ENCODE data around the gene COL26A1. TPM values are rescaled to one million over a fixed set of nuclear protein-coding genes. Genes with fewer than 3 reads are reported as not detected.
"Not testable (repeated sequence)": the region's sequence is repeated elsewhere in the genome, so short reads cannot be mapped to it uniquely, and the experiment has no call there.

Gene COL26A1
- total RNA-seq, 1 donor from 2014 or later: 2.2 TPM

DNA sequence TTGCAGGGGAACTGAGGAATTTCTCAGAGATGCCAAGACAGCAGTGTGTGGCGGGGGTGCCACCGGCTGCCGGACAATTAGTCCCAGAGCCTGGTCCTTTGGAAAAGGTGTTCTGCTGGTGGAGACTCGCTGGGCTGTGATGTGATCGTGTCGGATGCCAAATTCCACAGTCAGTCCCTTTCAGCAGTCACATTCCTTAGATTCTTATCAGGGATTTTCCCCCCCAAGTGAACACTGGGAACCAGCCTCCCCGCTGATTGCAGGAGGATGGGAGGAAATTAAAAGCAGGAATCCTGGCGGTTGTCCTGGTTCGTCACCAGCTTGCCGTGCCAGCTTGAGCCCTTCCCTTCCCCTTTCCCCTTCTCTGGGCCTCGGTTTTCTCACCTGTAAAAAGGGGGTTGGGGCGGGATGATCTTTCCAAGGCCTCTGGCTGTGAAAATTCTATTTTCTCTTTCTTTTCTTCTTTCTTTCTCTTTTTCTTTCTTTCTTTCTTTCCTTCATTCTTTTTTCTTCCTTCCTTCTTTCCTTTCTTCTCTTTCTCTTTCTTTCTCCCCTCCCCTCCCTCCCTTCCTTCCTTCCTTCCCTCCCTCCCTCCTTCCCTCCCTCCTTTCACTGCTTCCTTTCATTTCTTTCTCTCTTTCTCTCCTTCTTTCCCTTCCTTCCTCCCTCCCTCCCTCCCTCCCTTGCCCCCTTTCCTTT is 39.6 kb downstream of the COL26A1 start:
- DNase-seq (ENCODE audit: low read depth): peak; percentile 75

DNA sequence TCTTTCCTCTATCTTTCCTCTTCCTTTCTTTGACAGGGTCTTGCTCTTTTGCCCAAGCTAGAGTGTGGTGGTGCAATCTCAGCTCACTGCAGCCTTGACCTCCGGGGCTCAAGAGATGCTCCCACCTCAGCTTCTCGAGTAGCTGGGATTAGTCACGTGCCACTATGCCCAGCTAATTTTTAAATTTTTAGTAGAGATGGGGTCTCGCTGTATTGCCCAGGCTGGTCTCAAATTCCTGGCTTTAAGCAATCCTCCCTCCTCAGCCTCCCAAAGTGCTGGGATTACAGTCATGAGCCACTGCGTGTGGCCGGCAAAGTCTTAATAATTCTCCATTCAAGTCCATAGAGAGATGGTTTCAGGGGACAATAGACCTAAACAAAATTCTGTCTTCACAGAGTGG is 40.2 kb downstream of the COL26A1 start:
- no peak for DNase-seq (ENCODE audit: low read depth)

DNA sequence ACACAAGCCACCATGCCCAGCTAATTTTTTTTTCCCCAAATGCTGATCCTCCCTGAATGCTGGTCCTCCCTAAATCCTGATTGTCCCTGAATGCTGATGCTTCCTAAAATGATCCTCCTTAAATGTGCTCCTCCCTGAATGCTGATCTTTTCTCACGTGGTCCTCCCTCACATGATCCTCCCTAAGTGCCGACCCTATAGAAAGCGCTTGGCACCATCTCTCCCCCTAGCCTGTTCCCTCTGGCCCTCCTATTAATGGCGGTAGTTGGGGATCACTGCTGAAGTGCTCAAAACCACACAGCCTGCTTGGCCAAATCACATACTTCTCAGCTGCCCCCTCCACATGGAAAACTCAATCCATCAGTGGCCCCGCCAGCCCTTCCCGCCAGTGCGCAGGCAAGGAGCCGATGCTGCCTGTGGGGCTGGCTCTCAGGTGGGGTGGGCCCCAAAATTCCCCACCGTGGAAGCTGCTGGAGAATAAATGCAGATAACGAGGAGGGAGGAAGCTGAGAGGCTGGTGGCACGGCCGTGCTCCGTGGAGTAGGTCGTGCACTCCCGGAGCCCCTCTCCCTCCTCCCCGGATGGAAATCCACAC is 42.9 kb downstream of the COL26A1 start:
- no peak for DNase-seq (ENCODE audit: low read depth)

DNA sequence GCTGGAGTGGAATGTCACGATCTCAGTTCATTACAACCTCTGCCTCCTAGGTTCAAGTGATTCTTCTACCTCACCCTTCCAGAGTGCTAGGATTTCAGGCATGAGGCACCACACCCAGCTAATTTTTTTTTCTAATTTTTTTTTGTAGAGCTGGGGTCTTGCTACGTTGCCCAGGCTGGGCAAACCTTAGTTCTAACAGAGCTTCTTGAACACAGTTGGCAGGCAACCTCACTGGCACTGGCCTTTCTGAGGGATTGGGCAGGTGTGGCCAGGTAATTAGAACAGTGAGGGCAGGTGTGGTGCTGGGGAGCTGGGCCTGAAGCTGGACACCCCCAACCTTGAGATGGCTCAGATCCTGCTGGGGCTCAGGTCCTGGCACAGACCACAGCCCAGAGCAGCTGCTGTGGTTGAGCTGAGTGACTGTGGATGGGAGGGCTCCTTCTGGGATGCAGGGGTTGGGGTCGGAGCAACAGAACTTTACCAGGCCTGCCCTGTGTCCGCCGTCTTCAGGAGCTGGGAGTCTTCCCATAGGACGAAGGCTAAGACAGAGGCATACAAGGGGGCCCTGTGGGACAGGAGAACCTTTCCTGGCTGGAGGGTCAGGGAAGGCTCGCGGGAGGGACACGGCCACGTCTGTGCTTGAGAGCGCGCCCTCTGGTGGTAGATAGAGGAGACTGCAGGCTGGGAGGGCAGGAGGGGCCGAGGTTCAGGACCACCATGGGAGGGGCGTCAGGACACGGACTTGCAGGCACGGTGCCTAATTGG is 48.2 kb downstream of the COL26A1 start:
- no peak for DNase-seq (ENCODE audit: low read depth)

DNA sequence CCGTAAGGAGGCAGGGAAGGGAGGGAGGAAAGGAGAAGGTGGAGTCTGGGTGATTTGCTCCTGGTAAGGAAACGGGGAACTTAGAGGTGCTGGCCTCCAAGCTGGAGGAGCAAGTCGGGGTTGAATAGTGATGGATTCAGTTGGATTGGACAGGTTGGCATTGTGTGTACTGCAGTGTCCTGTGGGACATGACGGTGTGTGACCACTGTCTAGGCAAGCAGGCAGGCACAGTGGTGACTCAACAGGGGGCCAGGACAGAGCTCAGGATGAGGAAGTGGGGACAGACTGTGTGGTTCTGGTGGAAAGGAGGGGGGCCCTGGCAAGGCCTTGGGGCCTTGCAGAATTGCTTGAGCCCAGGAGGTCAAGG is 48.8 kb downstream of the COL26A1 start:
- DNase-seq (ENCODE audit: low read depth): no peak

DNA sequence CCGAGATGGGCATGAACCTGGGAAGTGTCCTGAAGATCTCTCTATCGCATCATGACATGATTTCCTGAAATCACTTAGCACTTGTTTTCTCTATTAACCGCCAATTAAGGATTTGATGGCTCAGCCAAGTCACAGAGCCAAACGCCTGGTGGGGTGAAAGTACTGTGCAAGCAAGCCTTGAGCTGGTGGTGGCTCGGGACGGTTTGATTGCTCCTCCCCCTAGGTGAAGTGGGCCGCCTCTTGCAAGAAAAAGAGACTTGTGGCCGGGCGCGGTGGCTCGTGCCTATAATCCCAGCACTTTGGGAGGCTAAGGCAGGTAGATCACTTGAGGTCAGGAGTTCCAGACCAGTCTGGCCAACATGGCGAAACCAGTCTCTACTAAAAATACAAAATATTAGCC is 50.3 kb downstream of the COL26A1 start:
- DNase-seq (ENCODE audit: low read depth): no peak

DNA sequence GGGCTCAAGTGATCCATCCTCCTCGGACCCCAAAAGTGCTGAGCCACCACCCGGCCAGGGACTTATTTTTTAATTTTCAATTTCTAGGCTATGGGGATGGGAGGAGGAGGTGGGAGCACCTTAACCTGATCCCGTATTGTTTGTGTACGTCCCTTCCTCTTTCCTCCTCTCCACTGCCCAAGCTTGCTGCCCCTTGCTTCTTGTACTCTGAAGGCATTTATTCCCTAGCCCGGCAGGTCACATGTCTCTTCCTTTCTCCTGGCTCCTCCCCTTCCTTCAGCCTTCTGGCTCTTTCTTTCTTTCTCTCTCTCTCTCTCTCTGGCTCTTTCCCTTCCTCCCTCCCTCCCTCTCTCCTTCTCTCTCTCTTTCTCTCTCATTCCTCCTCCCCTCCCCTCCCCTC is 56.0 kb downstream of the COL26A1 start:
- DNase-seq (ENCODE audit: low read depth): no peak

DNA sequence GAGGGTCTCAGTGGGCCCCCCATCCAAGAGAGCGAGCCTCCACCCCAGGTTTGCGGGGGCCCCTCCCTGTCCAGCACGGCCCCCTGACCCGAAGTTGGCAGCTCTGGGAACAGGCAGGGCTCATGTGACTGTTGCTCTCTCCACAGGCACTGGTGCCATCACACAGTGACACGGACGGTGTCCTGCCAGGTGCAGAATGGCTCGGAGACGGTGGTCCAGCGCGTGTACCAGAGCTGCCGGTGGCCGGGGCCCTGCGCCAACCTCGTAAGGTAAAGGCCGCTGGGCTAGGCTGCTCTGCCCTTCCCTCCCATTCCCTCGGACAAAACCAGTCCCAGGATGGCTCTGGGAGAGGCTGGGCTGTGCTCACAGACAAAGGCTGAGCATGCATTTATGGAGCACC is 57.2 kb downstream of the COL26A1 start:
- DNase-seq (ENCODE audit: low read depth): no peak

DNA sequence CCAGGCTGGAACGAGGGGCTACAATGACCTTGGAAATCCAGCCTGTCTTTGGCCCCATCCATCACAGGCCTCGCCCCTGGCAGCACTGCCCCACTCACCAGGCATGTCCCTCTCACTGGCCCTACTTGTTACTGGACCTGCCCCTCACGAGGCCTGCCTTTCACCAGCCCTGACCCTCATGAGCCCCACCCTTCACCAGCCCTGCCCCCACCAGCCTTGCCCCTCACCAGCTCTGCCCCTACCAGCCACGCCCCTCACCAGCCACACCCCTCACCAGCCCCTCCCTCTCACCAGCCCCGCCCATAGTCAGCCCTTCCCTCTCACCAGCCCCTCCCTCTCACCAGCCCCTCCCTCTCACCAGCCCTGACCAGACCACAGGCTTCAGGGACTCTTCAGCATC is 57.8 kb downstream of the COL26A1 start:
- DNase-seq (ENCODE audit: low read depth): no peak

DNA sequence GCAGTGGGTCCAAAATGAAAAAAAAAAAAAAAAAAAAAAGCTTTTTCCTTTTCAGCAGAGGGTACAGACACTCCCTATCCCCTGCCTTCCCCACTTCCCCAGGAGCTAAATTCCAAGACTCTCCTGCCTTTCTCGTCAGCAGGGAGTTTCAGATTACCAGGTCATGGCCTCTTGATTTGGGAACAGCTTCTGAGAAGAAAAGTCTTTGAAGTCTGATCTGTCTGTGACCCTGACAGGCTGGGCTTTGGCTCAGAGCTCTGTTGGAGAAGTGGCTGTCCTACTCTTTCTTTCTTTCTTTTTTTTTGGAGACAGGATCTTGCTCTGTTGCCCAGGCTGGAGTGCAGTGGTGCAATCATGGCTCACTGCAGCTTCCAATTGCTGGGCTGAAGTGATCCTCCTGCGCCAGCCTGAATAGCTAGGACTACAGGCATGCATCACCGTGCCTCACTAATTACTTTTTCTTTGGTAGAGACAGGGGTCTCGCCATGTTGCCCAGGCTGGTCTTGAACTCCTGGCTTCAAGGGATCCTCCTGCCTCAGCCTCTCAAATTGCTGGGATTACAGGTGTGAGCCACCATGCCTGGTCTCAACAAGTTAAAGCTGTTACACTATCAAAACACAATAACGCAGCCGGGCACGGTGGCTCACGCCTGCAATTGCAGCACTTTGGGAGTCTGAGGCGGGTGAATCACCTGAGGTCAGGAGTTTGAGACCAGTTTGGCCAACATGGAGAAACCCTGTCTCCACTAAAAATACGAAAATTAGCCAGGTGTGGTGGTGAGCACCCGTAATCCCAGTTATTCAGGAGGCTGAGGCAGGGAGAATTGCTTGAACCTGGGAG is 59.9 kb downstream of the COL26A1 start:
- DNase-seq (ENCODE audit: low read depth): no peak

DNA sequence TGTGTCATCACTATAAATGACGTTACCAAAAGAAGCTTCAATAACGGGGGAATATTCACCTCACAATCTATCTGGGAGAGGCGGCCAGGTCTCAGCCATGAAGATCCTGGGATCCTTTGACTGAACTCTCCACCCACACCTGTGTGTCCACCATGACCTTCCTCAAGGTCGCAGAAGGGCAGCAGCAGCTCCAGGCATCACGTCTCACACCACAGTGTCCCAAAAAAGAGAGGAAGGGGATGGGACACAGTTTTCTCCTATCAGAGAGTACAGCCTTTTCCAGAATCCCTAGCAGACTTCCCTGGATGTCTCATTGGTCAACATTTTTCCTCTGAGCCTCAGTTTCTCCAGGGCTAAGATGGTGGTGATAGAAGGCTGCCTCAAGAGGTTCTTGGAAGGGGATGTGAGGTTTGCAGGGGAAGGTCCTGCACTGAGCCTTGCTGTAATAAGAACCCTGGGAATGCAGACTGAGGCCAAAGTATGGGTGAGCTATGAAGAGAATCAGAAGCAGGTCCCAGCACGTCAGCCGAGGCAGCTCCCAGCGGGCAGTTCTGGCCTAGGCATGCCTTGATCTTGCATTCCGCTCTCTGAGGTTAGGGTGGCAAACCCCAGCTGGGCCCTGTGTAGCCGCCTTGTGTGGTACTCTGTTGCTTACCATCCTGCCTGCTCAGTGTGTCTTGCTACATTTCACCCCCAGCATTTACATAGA is 63.8 kb downstream of the COL26A1 start:
- no peak for DNase-seq (ENCODE audit: low read depth)

DNA sequence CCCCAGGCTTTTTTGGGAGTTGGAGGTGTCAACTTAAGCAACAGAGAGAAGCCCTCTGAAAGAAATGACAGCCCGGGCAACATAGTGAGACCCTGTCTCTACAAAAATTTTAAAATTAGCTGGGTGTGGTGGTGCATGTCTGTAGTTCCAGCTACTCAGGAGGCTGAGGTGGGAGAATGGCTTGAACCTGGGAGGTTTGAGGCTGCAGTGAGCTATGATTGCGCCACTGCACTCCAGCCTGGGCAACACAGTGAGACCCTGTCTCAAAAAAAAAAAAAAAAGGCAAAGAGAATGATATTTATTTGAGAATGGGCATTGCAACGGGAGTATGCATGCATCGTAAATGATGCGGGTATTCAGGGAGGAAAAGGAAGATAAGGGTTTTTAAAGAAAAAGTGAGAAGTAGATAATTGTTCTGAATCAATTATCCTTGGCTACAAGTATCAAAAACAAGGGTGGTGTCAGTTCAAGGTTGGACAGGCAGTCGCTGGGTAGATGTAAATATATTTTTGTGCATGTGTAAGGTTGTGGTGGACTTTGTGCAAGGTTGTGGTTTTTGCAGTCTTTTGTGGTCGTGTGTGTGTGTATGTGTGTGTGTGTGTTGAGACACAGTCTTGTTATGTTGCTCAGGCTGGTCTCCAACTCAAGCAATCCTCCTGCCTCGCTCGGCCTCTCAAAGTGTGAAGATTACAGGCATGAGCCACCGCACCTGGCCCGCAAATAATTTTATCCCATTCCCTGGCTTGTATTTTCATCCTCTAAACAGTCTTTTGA is 65.6 kb downstream of the COL26A1 start:
- no peak for DNase-seq (ENCODE audit: low read depth)

DNA sequence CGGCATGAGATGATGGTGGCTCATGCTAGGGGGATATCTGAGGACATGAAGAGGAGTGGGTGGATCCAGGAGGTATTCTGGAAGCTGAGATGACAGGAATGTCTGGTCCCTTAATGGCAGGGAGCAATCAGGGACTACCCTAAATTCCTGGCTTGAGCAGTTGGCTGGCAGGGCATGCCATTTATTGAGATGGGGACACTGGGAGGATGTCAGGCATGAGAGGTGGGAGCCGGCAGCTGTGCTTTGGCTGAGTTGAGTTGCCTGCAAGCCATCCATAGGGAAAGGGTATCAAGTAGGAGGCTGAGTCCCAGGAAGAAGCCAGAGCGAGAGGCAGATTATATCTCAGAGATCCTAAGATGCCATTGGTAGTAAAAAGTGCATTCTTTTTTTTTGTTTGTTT is 69.6 kb downstream of the COL26A1 start:
- no peak for DNase-seq (ENCODE audit: low read depth)

DNA sequence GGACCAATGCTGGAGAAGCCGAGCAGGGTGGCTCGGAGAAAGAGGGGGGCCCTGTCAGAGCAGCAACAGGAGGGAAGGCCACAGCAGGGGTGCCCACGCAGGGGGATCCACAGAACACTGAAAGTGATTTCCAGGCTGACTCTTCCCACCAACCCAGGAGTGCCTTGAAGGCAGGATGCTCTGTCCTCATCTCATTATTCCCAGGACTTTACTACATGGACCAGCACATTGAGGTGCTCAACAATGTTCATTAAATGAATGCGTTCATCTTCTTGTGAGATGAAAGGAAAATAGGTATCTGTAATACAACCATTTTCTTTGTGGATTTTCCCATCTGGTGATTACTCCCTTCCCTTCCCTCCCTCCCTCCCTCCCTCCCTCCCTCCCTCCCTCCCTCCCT is 71.0 kb downstream of the COL26A1 start:
- no peak for DNase-seq (ENCODE audit: low read depth)

DNA sequence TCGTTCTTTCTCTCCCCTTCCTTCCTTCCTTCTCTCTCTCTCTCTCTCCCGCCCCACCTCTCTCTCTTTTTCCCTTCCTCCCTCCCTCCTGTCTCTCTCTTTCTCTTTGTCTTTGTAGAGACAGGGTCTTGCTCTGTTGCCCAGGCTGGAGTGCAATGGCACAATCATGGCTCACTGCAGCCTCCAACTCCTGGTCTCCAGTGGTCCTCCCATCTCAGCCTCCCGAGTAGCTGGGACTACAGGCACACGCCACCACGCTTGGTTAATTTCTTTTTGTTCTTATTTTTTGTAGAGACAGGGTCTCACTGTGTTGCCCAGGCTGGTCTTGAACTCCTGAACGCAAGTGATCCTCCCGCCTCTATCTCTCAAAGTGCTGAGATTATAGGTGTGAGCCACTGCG is 71.5 kb downstream of the COL26A1 start:
- not testable (repeated sequence) for DNase-seq (ENCODE audit: low read depth)

DNA sequence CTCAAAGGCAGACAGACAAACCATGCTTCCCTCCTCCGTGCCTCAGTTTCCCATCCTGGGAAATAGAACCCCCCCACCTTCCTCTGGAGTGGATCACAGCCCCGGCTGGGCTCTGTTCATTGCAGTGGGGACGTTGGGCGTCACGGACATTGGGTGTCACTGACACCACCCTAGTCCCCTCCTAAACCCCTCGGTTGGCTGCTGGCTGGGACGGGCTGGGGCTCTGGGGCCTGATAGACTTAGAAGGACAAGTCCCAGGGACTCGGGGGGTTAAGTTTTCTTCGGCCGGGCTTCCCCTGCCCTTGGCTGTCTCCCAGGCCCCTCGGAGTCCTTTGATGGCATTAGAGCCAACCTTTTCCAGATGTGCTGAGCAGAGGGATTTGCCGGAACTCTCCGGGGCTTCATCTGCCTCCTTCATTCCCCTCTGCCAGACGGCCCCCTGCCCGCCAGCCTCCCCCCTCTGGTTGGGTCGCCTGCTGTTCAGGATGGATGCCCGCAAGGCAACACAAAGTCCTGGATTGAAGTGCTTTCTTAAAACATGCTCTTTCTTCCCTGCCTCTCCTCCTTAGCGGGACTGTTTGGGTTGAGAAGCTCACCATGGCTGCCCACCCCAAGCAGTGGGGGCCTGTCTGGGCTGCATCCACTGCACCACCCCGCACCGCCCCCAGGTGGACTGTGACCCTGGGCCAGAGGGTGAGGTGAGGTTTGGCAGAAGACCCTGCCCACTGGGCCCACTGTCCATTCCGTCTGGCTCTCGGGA is 73.0 kb downstream of the COL26A1 start:
- DNase-seq (ENCODE audit: low read depth): no peak

DNA sequence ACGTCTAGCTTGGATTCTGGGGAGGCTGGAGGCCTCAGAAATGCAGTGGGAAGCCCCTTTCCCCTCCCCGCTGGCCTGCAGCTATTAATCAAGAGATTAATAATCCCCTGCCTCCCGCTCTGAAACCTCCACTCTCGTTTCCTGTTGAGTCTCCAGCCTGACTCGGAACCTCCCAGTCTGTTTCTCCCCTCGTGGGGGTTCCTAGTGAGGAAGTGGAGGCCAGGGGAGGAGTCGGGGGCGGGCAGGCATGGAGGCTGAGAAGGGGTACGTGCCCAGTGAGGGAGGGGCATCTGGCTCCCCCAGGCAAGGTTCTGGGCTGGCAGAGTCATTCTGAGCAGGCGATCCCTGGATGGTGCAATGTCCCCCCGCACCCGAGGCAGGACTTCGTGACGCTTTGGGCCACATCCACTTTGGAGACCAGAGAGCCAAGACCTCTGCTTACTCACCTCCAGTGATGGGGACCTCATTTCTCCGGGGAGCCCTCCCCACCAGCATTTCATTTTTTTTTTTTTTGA is 73.6 kb downstream of the COL26A1 start:
- DNase-seq (ENCODE audit: low read depth): no peak

DNA sequence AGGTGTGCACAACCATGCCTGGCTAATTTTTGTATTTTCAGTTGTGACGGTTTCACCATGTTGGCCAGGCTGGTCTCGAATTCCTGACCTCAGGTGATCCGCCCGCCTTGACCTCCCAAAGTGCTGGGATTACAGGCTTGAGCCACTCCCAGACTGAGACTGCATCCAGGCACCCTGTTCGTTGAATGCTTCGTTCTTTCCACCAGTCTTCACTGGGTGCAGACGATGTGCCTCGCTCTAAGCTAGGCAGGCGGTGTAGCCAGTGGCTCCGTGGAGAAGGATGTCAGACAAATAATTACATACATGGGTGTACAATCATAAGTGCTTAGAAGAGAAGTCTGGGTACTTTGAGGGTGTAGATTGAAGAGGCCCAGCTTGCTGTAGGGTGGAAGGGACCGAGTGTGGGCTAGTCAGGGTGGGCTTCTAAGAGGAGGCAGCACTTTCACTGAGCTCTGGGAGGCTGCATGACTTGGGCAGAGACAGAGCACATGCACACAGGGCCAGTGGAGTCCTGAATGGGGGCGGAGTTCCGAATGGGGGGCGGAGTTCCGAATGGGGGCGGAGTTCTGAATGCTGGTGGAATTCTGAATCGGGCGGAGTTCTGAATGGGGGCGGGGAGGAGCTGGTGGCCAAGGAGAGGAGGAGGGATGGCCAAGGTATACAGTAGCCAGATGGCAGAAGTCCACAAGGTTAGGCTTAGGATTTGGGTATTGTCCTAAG is 74.3 kb downstream of the COL26A1 start:
- DNase-seq (ENCODE audit: low read depth): no peak

DNA sequence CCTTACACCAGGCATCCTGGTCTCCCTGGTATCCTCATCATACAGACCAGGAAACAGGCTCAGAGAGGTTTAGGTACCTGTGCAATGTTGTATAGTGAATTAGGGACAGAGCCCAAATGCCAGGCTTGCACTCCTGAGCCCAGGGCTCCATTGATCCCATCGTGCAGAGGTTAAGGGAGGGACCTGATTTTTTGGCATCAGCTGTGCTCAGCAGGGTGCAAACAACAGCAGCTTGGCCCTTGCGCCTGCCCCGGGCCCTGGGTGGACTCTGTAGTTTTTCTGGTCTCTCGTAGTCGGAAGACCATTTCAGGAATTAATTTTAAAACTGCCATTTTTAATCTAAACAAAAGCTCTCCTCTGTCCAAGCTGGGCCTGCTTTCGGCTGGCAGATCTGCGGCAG is 79.2 kb downstream of the COL26A1 start:
- DNase-seq (ENCODE audit: low read depth): no peak
